GM18499 (cell line): ENCODE measurements around the gene TTC16.

ENCODE experiments used
- ATAC-seq: cut with Tn5 transposase; IDR thresholded peaks from one replicate; pipeline ENCODE4 v1.9.1; 2021; ENCODE audit warnings: moderate number of reproducible peaks; ENCODE audit not compliant: insufficient read depth, unreplicated experiment

TTC16 gene

GRCh38 chr9:127715470-127716337 lies at the start of gene TTC16, which contains the start of gene PTRH1:
Gene TTC16, plus strand, starts transcription at chr9:127716079. Its CDS starts 67 bp downstream, at chr9:127716146.
Gene PTRH1, minus strand, starts transcription at chr9:127715663. Its CDS starts 24 bp downstream, at chr9:127715639.
- peak; percentile 71 for ATAC-seq

- no peak for ATAC-seq
These were observed 48.6 kb upstream of the TTC16 start for GRCh38 chr9:127667127-127667844.

GRCh38 chr9:127667906-127668305 lies 48.0 kb upstream of the TTC16 start:
- no peak for ATAC-seq

GRCh38 chr9:127673234-127673633 lies 42.6 kb upstream of the TTC16 start:
- no peak for ATAC-seq

GRCh38 chr9:127676638-127677037 lies 39.2 kb upstream of the TTC16 start:
- no peak for ATAC-seq

GRCh38 chr9:127679506-127679905 lies 36.4 kb upstream of the TTC16 start:
- no peak for ATAC-seq

- no peak for ATAC-seq
These were observed 35.7 kb upstream of the TTC16 start for GRCh38 chr9:127680226-127680625.

GRCh38 chr9:127680846-127681245 lies 35.0 kb upstream of the TTC16 start:
- no peak for ATAC-seq

GRCh38 chr9:127682351-127683136 lies 33.3 kb upstream of the TTC16 start:
- ATAC-seq = no peak

- no peak for ATAC-seq
These were observed 32.2 kb upstream of the TTC16 start for GRCh38 chr9:127683723-127684122.

- no peak for ATAC-seq
These were observed 31.3 kb upstream of the TTC16 start for GRCh38 chr9:127684576-127684975.

- ATAC-seq = no peak
These were observed 29.2 kb upstream of the TTC16 start for GRCh38 chr9:127686461-127687393.

- ATAC-seq = no peak
These were observed 26.4 kb upstream of the TTC16 start for GRCh38 chr9:127689329-127690000.

- no peak for ATAC-seq
These were observed 25.1 kb upstream of the TTC16 start for GRCh38 chr9:127690735-127691134.

GRCh38 chr9:127692071-127692470 lies 23.8 kb upstream of the TTC16 start:
- ATAC-seq = no peak

- ATAC-seq = no peak
These were observed 22.7 kb upstream of the TTC16 start for GRCh38 chr9:127693143-127693542.

GRCh38 chr9:127693697-127694096 lies 22.2 kb upstream of the TTC16 start:
- no peak for ATAC-seq

GRCh38 chr9:127694890-127695720 lies 20.8 kb upstream of the TTC16 start:
- ATAC-seq = no peak
